K562 (cell line): ENCODE measurements around the gene LTN1. TPM values are rescaled to one million over a fixed set of nuclear protein-coding genes. Genes with fewer than 3 reads are reported as not detected.

Experiments
- CBFA2T2 ChIP-seq: fragments of 450-650 bp; conservative IDR thresholded peaks from 2 replicates; pipeline ENCODE4 v1.6.1; 2017; ENCODE audit warnings: mild to moderate bottlenecking
- CBFB ChIP-seq: sonication (generic); formaldehyde crosslinking; IDR thresholded peaks from 2 replicates; pipeline ENCODE4 v1.4.0; 2020; ENCODE audit warnings: mild to moderate bottlenecking, missing genetic modification reagents
- CHAMP1 ChIP-seq: fragments of 450-650 bp; IDR thresholded peaks from 2 replicates; pipeline ENCODE4 v1.6.1; 2016; ENCODE audit warnings: mild to moderate bottlenecking
- FOXP1 ChIP-seq: sonication (generic); formaldehyde crosslinking; IDR thresholded peaks from 2 replicates; pipeline ENCODE4 v1.8.0; 2022; ENCODE audit warnings: mild to moderate bottlenecking, missing genetic modification reagents
- HDAC6 ChIP-seq: IDR thresholded peaks from 2 replicates; pipeline ENCODE4 v1.6.1; 2012; ENCODE audit warnings: low read depth, mild to moderate bottlenecking, control low read depth, inconsistent platforms, low read length, moderate library complexity
- HLTF ChIP-seq: fragments of 450-650 bp; IDR thresholded peaks from 2 replicates; pipeline ENCODE4 v1.6.1; 2016
- HMG20B ChIP-seq: fragments of 250-450 bp; sonication (Bioruptor Pico); IDR thresholded peaks from 2 replicates; pipeline ENCODE4 v1.5.0; 2021; ENCODE audit warnings: mild to moderate bottlenecking
- REST ChIP-seq, 2 experiments: fragments of 450-650 bp; formaldehyde crosslinking in 1 of 2; IDR thresholded peaks; 2 replicates each; pipeline versions ENCODE4 v1.4.0 to v1.6.1; 2014 to 2020; ENCODE audit warnings: mild to moderate bottlenecking in 2 of 2, borderline replicate concordance in 1 of 2, low read depth in 1 of 2
- RUNX1 ChIP-seq: sonication (generic); IDR thresholded peaks from 2 replicates; pipeline ENCODE4 v1.6.1; 2016; ENCODE audit warnings: antibody characterized with exemption, low read depth
- SMARCB1 ChIP-seq: IDR thresholded peaks from 2 replicates; pipeline ENCODE4 v1.6.1; 2011; ENCODE audit warnings: improper control_type of control experiment, low read depth; ENCODE audit not compliant: insufficient read length
- SRSF3 ChIP-seq: fragments of 200-400 bp; formaldehyde crosslinking; IDR thresholded peaks from 2 replicates; pipeline ENCODE4 v1.6.1; 2016; ENCODE audit warnings: mild to moderate bottlenecking, low read length, moderate library complexity; ENCODE audit not compliant: insufficient read depth
- XRCC5 ChIP-seq: fragments of 200-400 bp; formaldehyde crosslinking; IDR thresholded peaks from 2 replicates; pipeline ENCODE4 v1.6.1; 2017; ENCODE audit warnings: low read depth, mild to moderate bottlenecking, low read length
- ZBTB12 ChIP-seq: fragments of 250-450 bp; sonication (Bioruptor Pico); IDR thresholded peaks from 2 replicates; pipeline ENCODE4 v1.4.0; 2020
- ZNF224 ChIP-seq: sonication (generic); formaldehyde crosslinking; IDR thresholded peaks from 2 replicates; pipeline ENCODE4 v1.8.0; 2022; ENCODE audit warnings: mild to moderate bottlenecking, missing genetic modification reagents
- polyA plus RNA-seq, 8 experiments: library from polyadenylated mRNA; depleted of rRNA in 4 of 8; stranded (reverse) in 5 of 8; unstranded in 3 of 8; fragments of >200 nt; fragmentation: Nextera tagmentation in 2 of 8; fragmentation: Illumina TruSeq in 1 of 8; extraction: Ambion mirVana in 2 of 8; extraction: Trizol in 1 of 8; gene quantifications; 2 replicates each; pipeline versions ENCODE4 v1.2.1 to v1.2.3, GENCODE V29; 2011 to 2014; ENCODE audit warnings: inconsistent platforms in 1 of 8, missing spikeins in 1 of 8
- total RNA-seq, 7 experiments: library from RNA; depleted of rRNA in 6 of 7; stranded (reverse); fragments of >200 nt in 6 of 7; fragmentation: Illumina TruSeq in 2 of 7; extraction: Trizol in 2 of 7; gene quantifications; 2 replicates each; pipeline versions ENCODE4 v1.2.1 to v1.2.3, GENCODE V29; 2011 to 2021; ENCODE audit warnings: low replicate concordance in 1 of 7
- TF ChIP-seq, protein P1 (sequence below): sonication (generic); formaldehyde crosslinking; IDR thresholded peaks from 2 replicates; pipeline ENCODE4 v1.8.0; 2022; ENCODE audit warnings: missing genetic modification reagents, mild to moderate bottlenecking, moderate library complexity, borderline replicate concordance

LTN1 gene
- total and polyA plus RNA-seq, 9 of the 15 experiments (the other 6 are each of a cell fraction or from before 2014, with no cell fraction given): 15.7 to 49.6 (median 28.7) TPM

- TF ChIP-seq, protein P1, sequence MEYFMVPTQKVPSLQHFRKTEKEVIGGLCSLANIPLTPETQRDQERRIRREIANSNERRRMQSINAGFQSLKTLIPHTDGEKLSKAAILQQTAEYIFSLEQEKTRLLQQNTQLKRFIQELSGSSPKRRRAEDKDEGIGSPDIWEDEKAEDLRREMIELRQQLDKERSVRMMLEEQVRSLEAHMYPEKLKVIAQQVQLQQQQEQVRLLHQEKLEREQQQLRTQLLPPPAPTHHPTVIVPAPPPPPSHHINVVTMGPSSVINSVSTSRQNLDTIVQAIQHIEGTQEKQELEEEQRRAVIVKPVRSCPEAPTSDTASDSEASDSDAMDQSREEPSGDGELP (CRISPR knock-in tag): no peak
- TF ChIP-seq SRSF3 (no peak), HDAC6 (no peak), CHAMP1 (no peak), REST (IDR thresholded peaks at IDR 0.05; ENCODE audit: borderline replicate concordance) (peak; percentile 31; the same call in 1 of the 2 replicates), REST (CRISPR knock-in tag; IDR thresholded peaks at IDR 0.05; ENCODE audit: low read depth) (no peak), ZNF224 (no peak), XRCC5 (no peak), HLTF (no peak), CBFA2T2 (no peak), HMG20B (CRISPR knock-in tag) (no peak), ZBTB12 (CRISPR knock-in tag) (no peak), RUNX1 (no peak), FOXP1 (CRISPR knock-in tag) (no peak), CBFB (no peak), SMARCB1 (no peak)
Observed at GRCh38 chr21:29018540-29018939, 25.9 kb upstream of the LTN1 start (continued).
